Tibial nerve (tissue), 4 donors: ENCODE results near the gene KRTAP5-6. TPM values are rescaled to one million over a fixed set of nuclear protein-coding genes. Genes with fewer than 3 reads are reported as not detected.

Experiments
- DNase-seq, 2 donors: peaks; one replicate each; pipeline ENCODE4 v3.0.0-alpha.2; 2019; ENCODE audit warnings: low spot score in 2 of 2
- H3K27ac ChIP-seq, 4 donors: fragments of 200-600 bp; sonication (generic) in 3 of 4; one replicate each; pipeline ENCODE4 v1.5.1; 2017 to 2019; ENCODE audit warnings: mild to moderate bottlenecking in 1 of 4
- H3K27me3 ChIP-seq, 2 donors: fragments of 200-600 bp; sonication (generic) in 1 of 2; one replicate each; pipeline versions ENCODE4 v1.5.1 to v1.6.0; 2017 to 2019
- H3K36me3 ChIP-seq, 3 donors: fragments of 200-600 bp; sonication (generic); one replicate each; pipeline ENCODE4 v1.5.1; 2018 to 2019
- H3K4me1 ChIP-seq, 4 donors: fragments of 200-600 bp; sonication (generic) in 3 of 4; one replicate each; pipeline ENCODE4 v1.5.1; 2017 to 2019
- H3K4me3 ChIP-seq, 4 donors: fragments of 200-600 bp; sonication (generic) in 3 of 4; one replicate each; pipeline ENCODE4 v1.5.1; 2017 to 2019; ENCODE audit warnings: mild to moderate bottlenecking in 1 of 4, moderate library complexity in 1 of 4
- H3K9me3 ChIP-seq, 4 donors: fragments of 200-600 bp; sonication (generic) in 3 of 4; one replicate each; pipeline ENCODE4 v1.5.1; 2017 to 2019
- EP300 ChIP-seq, 2 donors: sonication (generic); formaldehyde crosslinking; IDR thresholded peaks; one replicate each; pipeline ENCODE4 v1.6.1; 2017; ENCODE audit warnings: antibody characterized with exemption in 2 of 2, mild to moderate bottlenecking in 1 of 2
- POLR2A ChIP-seq, 2 donors: fragments of 450-650 bp; IDR thresholded peaks; one replicate each; pipeline ENCODE4 v1.6.1; 2017; ENCODE audit warnings: antibody characterized with exemption in 2 of 2, mild to moderate bottlenecking in 2 of 2, moderate library complexity in 2 of 2
- WGBS, 2 donors: methylation state at CpG; one replicate each; pipeline ENCODE4 v1.1.5; 2018; 5-methylcytosine and 5-hydroxymethylcytosine counted together
- total RNA-seq, 4 donors: library from RNA; depleted of rRNA; stranded (reverse); fragments of >200 nt; gene quantifications; one replicate each; pipeline ENCODE4 v1.1.0, GENCODE V29; 2016
- TF ChIP-seq, protein P1 (sequence below), 5 experiments: fragments of 200-600 bp in 3 of 5; fragments of 450-650 bp in 2 of 5; sonication (generic) in 3 of 5; IDR thresholded peaks; one replicate each; pipeline ENCODE4 v1.5.1; 2016 to 2019; ENCODE audit warnings: antibody characterized with exemption in 5 of 5, mild to moderate bottlenecking in 3 of 5, moderate library complexity in 2 of 5

The KRTAP5-6 gene
- total RNA-seq, 4 donors from 2014 or later, result not detected

DNA sequence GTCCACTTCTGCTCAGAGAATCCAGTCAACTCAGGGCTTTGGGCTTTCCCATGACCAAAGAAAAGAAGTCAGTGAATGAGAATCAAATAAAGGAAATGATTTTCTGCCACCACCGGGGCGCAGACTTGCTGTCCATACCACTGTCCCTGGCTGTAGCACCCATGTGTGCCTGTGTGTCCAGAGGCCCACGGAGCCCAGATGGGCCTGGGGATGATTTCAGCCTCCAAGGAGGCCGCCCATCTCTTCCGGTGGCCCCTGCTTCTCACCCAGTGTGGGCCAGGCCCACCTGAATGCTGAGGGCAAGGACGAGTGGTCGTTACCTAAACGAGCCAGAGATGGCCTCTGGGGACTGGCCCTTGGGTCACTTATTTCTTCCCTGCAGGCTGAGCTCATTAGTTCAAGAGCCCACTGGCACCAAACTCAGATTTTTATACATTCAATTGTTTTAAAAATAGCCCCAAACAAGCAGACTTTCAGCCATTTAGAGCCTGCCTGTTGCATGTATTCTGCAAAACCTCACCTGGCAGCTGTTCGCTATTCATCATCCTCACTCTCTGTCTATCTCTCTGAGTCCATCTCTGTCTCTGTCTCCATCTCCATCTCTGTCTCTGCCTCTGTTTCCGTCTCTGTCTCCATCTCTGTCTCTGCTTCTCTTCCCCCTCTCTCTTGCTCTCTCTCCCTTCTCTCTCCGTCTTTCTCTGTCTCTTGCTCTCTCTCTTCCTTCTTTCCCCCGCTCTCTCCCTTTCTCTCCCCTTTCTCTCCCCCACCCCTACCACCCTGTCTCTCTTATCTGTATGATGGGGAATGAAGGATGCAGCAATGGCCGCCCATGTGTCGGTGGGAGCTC lies 43.2 kb upstream of the KRTAP5-6 start:
- Histone ChIP-seq H3K9me3 (no peaks in the 10 kb centered on the region), H3K4me3 (no peak overlapping the region), H3K4me1 (peaks cover 0 to 9% (median 0%) of the 10 kb centered on the region in 4 donors), H3K36me3 (no peaks in the 10 kb centered on the region), H3K27ac (no peak overlapping the region), H3K27me3 (peaks cover 0 to 11% of the 10 kb centered on the region in 2 donors)
- TF ChIP-seq, protein P1, sequence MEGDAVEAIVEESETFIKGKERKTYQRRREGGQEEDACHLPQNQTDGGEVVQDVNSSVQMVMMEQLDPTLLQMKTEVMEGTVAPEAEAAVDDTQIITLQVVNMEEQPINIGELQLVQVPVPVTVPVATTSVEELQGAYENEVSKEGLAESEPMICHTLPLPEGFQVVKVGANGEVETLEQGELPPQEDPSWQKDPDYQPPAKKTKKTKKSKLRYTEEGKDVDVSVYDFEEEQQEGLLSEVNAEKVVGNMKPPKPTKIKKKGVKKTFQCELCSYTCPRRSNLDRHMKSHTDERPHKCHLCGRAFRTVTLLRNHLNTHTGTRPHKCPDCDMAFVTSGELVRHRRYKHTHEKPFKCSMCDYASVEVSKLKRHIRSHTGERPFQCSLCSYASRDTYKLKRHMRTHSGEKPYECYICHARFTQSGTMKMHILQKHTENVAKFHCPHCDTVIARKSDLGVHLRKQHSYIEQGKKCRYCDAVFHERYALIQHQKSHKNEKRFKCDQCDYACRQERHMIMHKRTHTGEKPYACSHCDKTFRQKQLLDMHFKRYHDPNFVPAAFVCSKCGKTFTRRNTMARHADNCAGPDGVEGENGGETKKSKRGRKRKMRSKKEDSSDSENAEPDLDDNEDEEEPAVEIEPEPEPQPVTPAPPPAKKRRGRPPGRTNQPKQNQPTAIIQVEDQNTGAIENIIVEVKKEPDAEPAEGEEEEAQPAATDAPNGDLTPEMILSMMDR (IDR thresholded peaks at IDR 0.05), result no peak
- TF ChIP-seq EP300 (IDR thresholded peaks at IDR 0.05) (no peak), POLR2A (IDR thresholded peaks at IDR 0.05) (no peak)
- 84 to 86% methylated on average over 14 of the region's 14 CpGs for WGBS, 2 donors
- no peak for DNase-seq

DNA sequence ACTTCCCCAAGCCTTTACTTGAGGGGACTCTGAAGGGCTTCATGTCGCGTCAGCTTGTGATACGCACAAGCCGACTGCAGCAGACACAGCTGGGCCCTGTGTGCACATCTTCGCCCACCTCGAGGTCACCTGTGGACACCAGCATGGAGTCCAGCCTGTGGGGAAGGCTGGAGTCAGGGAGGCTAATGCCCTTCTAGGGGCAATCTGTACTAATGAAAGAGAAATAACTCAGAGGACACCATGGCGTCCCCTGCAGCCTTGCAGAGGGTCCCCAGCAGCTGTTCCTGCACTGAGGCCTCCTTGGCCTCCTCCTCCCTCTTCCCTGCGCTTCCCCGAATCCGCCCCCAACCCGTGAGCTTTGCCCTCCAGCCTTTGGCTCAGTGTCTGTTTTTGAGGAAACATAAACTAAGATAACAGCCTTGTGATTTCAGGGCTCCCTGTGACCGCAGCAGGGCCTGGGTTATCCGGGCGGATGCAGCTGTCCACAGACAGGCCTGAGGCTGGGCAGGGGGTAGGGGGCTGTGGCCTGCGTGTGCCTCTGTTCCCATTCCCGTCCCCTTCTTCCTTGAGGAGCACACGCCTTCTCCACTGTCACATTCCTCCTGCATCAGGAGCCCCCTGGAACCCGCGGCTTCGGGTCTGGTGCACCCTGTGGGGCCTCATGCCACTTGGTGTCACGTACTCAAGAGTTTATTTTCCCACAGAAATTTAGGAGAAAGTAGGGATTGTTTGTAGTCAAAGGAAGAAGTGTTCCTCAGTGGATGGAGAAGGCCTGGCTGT lies 42.4 kb upstream of the KRTAP5-6 start:
- no peak overlapping the region for H3K4me3 ChIP-seq
- 59 to 66% methylated on average over 20 to 21 of the region's 21 CpGs for WGBS, 2 donors
- TF ChIP-seq POLR2A (IDR thresholded peaks at IDR 0.05), result no peak
- TF ChIP-seq, protein P1 (IDR thresholded peaks at IDR 0.05), result no peak

DNA sequence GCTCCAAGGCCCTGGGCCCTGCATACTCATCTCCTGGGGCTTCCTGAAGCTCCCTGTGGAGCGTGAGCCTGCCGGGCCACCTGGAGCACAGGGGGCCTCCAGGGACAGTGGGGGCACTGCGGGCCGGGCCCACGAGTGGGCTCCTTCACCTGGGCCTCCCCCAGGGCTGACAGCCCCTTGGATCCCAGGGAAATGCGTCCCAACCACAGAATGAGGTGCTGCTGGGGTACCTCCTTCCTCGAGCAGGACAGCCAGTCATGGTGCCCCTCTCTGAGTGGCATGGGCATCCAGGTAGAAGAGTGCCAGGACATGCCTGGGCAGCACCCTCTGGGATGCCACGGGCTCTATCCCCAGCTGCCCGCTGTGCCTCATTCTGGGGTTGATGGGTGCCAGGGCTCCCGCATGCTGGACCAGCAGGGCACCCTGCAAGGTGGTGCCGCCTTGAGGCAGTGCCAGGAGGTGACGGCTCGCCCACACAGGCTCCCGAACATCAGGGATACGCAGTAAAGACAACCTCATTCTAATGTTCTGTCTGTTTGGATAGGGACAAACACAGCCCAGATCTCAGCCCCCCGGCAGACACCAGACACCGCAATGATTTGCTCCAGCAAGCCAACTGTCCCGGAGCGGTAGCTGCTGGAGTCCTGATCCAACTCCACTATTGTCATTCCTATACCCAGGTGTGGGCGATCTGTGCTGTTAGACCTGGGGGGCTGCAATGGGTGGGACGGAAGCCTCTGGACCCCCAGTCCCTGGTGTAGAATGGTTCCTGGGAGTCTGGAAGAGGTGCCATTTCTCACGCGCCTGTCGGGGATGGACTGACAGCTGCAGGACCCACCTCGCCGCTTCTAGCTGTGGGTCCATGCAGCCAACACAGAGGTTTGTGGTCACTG lies 41.6 kb upstream of the KRTAP5-6 start:
- Histone ChIP-seq H3K4me1 (peaks cover 0 to 9% (median 0%) of the 10 kb centered on the region in 4 donors), H3K4me3 (no peak overlapping the region), H3K27ac (no peak overlapping the region), H3K36me3 (no peaks in the 10 kb centered on the region), H3K9me3 (no peaks in the 10 kb centered on the region), H3K27me3 (peaks cover 0 to 11% of the 10 kb centered on the region in 2 donors)
- no peak for TF ChIP-seq POLR2A (IDR thresholded peaks at IDR 0.05)
- TF ChIP-seq, protein P1 (IDR thresholded peaks at IDR 0.05), result no peak
- no peak for DNase-seq
- 76 to 88% methylated on average over 24 of the region's 26 CpGs for WGBS, 2 donors

More for the DNA sequence above, 42.4 kb upstream of the KRTAP5-6 start:
- Histone ChIP-seq H3K36me3 (no peaks in the 10 kb centered on the region), H3K27ac (no peak overlapping the region), H3K9me3 (no peaks in the 10 kb centered on the region), H3K27me3 (peaks cover 0 to 11% of the 10 kb centered on the region in 2 donors), H3K4me1 (peaks cover 0 to 9% (median 0%) of the 10 kb centered on the region in 4 donors)
- DNase-seq, result no peak

DNA sequence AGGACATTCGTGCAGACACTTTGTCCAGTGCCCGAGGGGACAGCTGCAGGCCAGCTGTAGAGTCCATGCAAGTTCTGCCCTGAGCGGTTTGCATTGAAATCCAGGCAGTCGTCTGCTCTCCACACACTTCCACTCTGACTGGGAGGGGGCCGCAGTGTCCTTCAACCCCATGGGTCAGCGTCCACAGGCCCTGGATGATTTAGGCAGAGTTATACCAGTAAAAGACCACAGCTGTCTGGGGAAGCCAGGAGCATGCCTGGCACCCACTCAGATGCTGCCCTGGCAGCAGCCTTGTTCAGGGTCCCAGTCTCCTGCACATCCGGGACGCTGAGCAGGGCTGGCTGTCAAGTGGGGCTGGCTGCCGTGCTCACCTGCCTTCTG lies 40.9 kb upstream of the KRTAP5-6 start:
- Histone ChIP-seq H3K9me3 (no peaks in the 10 kb centered on the region), H3K27me3 (peaks cover 0 to 11% of the 10 kb centered on the region in 2 donors), H3K4me1 (peaks cover 0 to 9% (median 0%) of the 10 kb centered on the region in 4 donors), H3K4me3 (no peak overlapping the region), H3K36me3 (no peaks in the 10 kb centered on the region), H3K27ac (no peak overlapping the region)
- 86% methylated on average over 6 to 9 of the region's 9 CpGs for WGBS, 2 donors
- DNase-seq, result no peak
- TF ChIP-seq EP300 (IDR thresholded peaks at IDR 0.05) (no peak), POLR2A (IDR thresholded peaks at IDR 0.05) (no peak)
- TF ChIP-seq, protein P1 (IDR thresholded peaks at IDR 0.05), result no peak
